Heart left ventricle (tissue), 16 donors: ENCODE measurements around the gene CUL7. TPM values are rescaled to one million over a fixed set of nuclear protein-coding genes. Genes with fewer than 3 reads are reported as not detected.
A peak's percentile ranks its signal among the peaks of the same experiment; 100 is the strongest.

ENCODE experiments used
- ATAC-seq, 4 donors: fragments of 200-7000 bp; cut with Tn5 transposase; one replicate each; pipeline ENCODE4 v1.9.1; 2020 to 2022; ENCODE audit warnings: moderate library complexity in 4 of 4, mild to moderate bottlenecking in 3 of 4, moderate number of reproducible peaks in 1 of 4
- DNase-seq, 5 donors: peaks; one replicate each; pipeline ENCODE4 v3.0.0-alpha.2; 2020
- H3K27ac ChIP-seq, 12 donors: fragments of 200-600 bp; sonication (generic) in 4 of 12; one replicate each; pipeline versions ENCODE4 v1.5.0 to v1.8.0; 2016 to 2022; ENCODE audit warnings: mild to moderate bottlenecking in 2 of 12
- H3K27me3 ChIP-seq, 9 donors: fragments of 200-600 bp; sonication (generic) in 2 of 9; one replicate each; pipeline versions ENCODE4 v1.5.1 to v1.8.0; 2016 to 2022; ENCODE audit warnings: mild to moderate bottlenecking in 3 of 9
- H3K36me3 ChIP-seq, 9 donors: fragments of 200-600 bp; sonication (generic) in 2 of 9; one replicate each; pipeline versions ENCODE4 v1.5.0 to v1.8.0; 2018 to 2022; ENCODE audit warnings: mild to moderate bottlenecking in 2 of 9
- H3K4me1 ChIP-seq, 12 donors: fragments of 200-600 bp; sonication (generic) in 4 of 12; one replicate each; pipeline versions ENCODE4 v1.5.0 to v1.8.0; 2016 to 2022; ENCODE audit warnings: mild to moderate bottlenecking in 3 of 12
- H3K4me3 ChIP-seq, 12 donors: fragments of 200-600 bp; sonication (generic) in 4 of 12; one replicate each; pipeline versions ENCODE4 v1.5.0 to v1.8.0; 2017 to 2022; ENCODE audit warnings: mild to moderate bottlenecking in 9 of 12, moderate library complexity in 4 of 12
- H3K9me3 ChIP-seq, 12 donors: fragments of 200-600 bp; sonication (generic) in 4 of 12; one replicate each; pipeline versions ENCODE4 v1.5.0 to v1.8.0; 2016 to 2022; ENCODE audit warnings: mild to moderate bottlenecking in 1 of 12
- CTCF ChIP-seq, 12 donors: fragments of 200-600 bp; sonication (generic) in 4 of 12; IDR thresholded peaks; one replicate each; pipeline versions ENCODE4 v1.5.0 to v1.8.0; 2018 to 2022; ENCODE audit warnings: antibody characterized with exemption in 12 of 12, mild to moderate bottlenecking in 5 of 12
- POLR2A ChIP-seq, 2 donors: fragments of 450-650 bp; IDR thresholded peaks; one replicate each; pipeline ENCODE4 v1.6.1; 2017; ENCODE audit warnings: antibody characterized with exemption in 2 of 2, mild to moderate bottlenecking in 2 of 2, moderate library complexity in 2 of 2
- WGBS, 4 donors: extraction: QIAGEN DNeasy Blood & Tissue Kit in 2 of 4; methylation state at CpG; one replicate each; pipeline versions ENCODE4 v1.1.5 to v1.1.7; 2013 to 2018; 5-methylcytosine and 5-hydroxymethylcytosine counted together
- intact Hi-C, 10 donors: fragments of 100-400 bp; cut with DNase I; formaldehyde crosslinking; loops; one replicate each; pipeline versions ENCODE4 v1.11.1 to v1.14.2; 2022
- polyA plus RNA-seq, 2 donors: library from polyadenylated mRNA; stranded (reverse); fragments of 200-250 nt; gene quantifications; one replicate each; pipeline ENCODE4 v1.2.3, GENCODE V29; 2013
- total RNA-seq, 9 donors: library from RNA; depleted of rRNA in 2 of 9; stranded (reverse); fragments of >200 nt in 2 of 9; fragmentation: NEBNext Ultra II Directional in 3 of 9; extraction: Animal tissue kit (Norgen Biotek cat#: 25700) in 3 of 9; gene quantifications; one replicate each; pipeline versions ENCODE4 v1.1.0 to v1.2.4, GENCODE V29; 2016 to 2023
- donor health status: ischemic (EF 13 %, LVEDD 7.1; RV severe dilation, severe dysfunction).
- donor health status: healthy with polysubstance abuse.
- donor health status: DM: no; HTN: yes; CAD: no.
- donor health status: DM: no; HTN: no; CAD: no.
- donor health status: ischemic (EF 25% LVEDD 6.9; RV normal size, moderate dysfunction).
- donor health status: ischemic (EF 25% LVEDD 5.7; RV mildly dilated, moderate dysfunction).
- donor health status: healthy.
- donor health status: DM: yes; HTN: yes; CAD: no.
- donor health status: ischemic (EF 35%, LVEDD 5.7; RV mildly dilated, moderate dysfunction).
- donor health status: nonischemic (EF 11% LVEDD 7.7; RV severe dilation, severe dysfunction).
- donor health status: DM: yes; HTN: yes; CAD: no.
- donor health status: PGD.
- donor health status: ischemic (EF 29% LVEDD 5.4; RV normal size, mild dysfunction).
- donor health status: nonischemic (EF 23%, LVEDD 6.1; RV moderate dilation, normal function).

CUL7 gene
- total and polyA plus RNA-seq, 11 donors, result 3.5 to 13.2 (median 7.9) TPM

GRCh38 chr6:43076464-43077332 is 23.0 kb upstream of the CUL7 start:
- Histone ChIP-seq H3K4me1 (peaks cover 0 to 18% (median 5%) of the 10 kb centered on the region in 12 donors), H3K9me3 (no peaks in the 10 kb centered on the region), H3K36me3 (peaks cover 0 to 33% (median 24%) of the 10 kb centered on the region in 9 donors), H3K4me3 (peak overlapping the region; percentile 27 to 86 (median 58)), H3K27me3 (peaks cover 0 to 22% (median 0%) of the 10 kb centered on the region in 9 donors), H3K27ac (no peak overlapping the region)
- TF ChIP-seq POLR2A (IDR thresholded peaks at IDR 0.05) (no peak), CTCF (IDR thresholded peaks at IDR 0.05) (no peak)
- 1% methylated on average over 51 to 72 of the region's 72 CpGs for WGBS, 4 donors
- ATAC-seq, result peak in 3 of 4 donors; percentile 11 to 38 (median 14)
- no peak for DNase-seq
- intact Hi-C loops, result loop anchor here in 3 of 10 donors (5.0 to 10.0 kb wide), 4 partner anchors 48 to 66 kb away; no protein-coding TSS in a partner anchor

GRCh38 chr6:43075670-43076463 is 22.2 kb upstream of the CUL7 start, which contains the start of gene PTK7:
PTK7 (plus strand) TSS chr6:43076314; CDS start chr6:43076489, 175 bp downstream.
- peak within 1 kb of the TSS; percentile 27 to 86 (median 58) for H3K4me3 ChIP-seq
- ATAC-seq (peak; percentile 37 to 60 (median 47)), DNase-seq (peak in 3 of 5 donors; percentile 25 to 68 (median 46))
- 4 to 13% (median 5%) methylated on average over 18 to 60 of the region's 60 CpGs for WGBS, 4 donors
- no peaks in the 10 kb centered on the region for H3K9me3 ChIP-seq
- intact Hi-C loops, result loop anchor here in 3 of 10 donors (5.0 to 10.0 kb wide), 4 partner anchors 49 to 66 kb away; no protein-coding TSS in a partner anchor
- H3K36me3 ChIP-seq, result peaks cover 0 to 42% (median 30%) of the 10 kb centered on the region in 9 donors
- no peak within 1 kb of the TSS for H3K27ac ChIP-seq
- TF ChIP-seq CTCF (IDR thresholded peaks at IDR 0.05) (no peak), POLR2A (IDR thresholded peaks at IDR 0.05) (no peak)
- peaks cover 0 to 18% (median 5%) of the 10 kb centered on the region in 12 donors for H3K4me1 ChIP-seq
- H3K27me3 ChIP-seq, result peaks cover 0 to 22% (median 0%) of the 10 kb centered on the region in 9 donors

- ATAC-seq (peak in 1 of 4 donors; percentile 70), DNase-seq (peak in 1 of 5 donors; percentile 45)
- TF ChIP-seq POLR2A (IDR thresholded peaks at IDR 0.05) (no peak), CTCF (IDR thresholded peaks at IDR 0.05) (no peak)
- Histone ChIP-seq H3K4me1 (peaks cover 0 to 18% (median 5%) of the 10 kb centered on the region in 12 donors), H3K9me3 (no peaks in the 10 kb centered on the region), H3K36me3 (peaks cover 0 to 48% (median 36%) of the 10 kb centered on the region in 9 donors), H3K4me3 (no peak overlapping the region), H3K27me3 (peaks cover 0 to 22% (median 0%) of the 10 kb centered on the region in 9 donors), H3K27ac (no peak overlapping the region)
- intact Hi-C loops, result loop anchor here in 6 of 10 donors (5.0 to 10.0 kb wide), 4 partner anchors 50 to 67 kb away; no protein-coding TSS in a partner anchor
- WGBS, 4 donors, result 74 to 78% (median 76%) methylated on average over 5 to 6 of the region's 6 CpGs
Observed at GRCh38 chr6:43074847-43075669, 21.4 kb upstream of the CUL7 start.
